Prostate gland (tissue), 2 donors: ENCODE results near the gene FBXL7.

Experiments
- POLR2A ChIP-seq: fragments of 450-650 bp; IDR thresholded peaks from one replicate; pipeline ENCODE4 v1.6.1; 2016; ENCODE audit warnings: antibody characterized with exemption, mild to moderate bottlenecking
- POLR2AphosphoS5 ChIP-seq: sonication (generic); formaldehyde crosslinking; IDR thresholded peaks from one replicate; pipeline ENCODE4 v1.6.1; 2017; ENCODE audit warnings: antibody characterized with exemption
- TF ChIP-seq, protein P1 (sequence below), 4 experiments: fragments of 200-600 bp in 2 of 4; fragments of 450-650 bp in 2 of 4; sonication (generic) in 2 of 4; IDR thresholded peaks; 1 replicate in 3 of 4; 2 replicates in 1 of 4; pipeline ENCODE4 v1.5.1; 2016 to 2019; ENCODE audit warnings: antibody characterized with exemption in 4 of 4, mild to moderate bottlenecking in 2 of 4, moderate library complexity in 2 of 4

- TF ChIP-seq, protein P1, sequence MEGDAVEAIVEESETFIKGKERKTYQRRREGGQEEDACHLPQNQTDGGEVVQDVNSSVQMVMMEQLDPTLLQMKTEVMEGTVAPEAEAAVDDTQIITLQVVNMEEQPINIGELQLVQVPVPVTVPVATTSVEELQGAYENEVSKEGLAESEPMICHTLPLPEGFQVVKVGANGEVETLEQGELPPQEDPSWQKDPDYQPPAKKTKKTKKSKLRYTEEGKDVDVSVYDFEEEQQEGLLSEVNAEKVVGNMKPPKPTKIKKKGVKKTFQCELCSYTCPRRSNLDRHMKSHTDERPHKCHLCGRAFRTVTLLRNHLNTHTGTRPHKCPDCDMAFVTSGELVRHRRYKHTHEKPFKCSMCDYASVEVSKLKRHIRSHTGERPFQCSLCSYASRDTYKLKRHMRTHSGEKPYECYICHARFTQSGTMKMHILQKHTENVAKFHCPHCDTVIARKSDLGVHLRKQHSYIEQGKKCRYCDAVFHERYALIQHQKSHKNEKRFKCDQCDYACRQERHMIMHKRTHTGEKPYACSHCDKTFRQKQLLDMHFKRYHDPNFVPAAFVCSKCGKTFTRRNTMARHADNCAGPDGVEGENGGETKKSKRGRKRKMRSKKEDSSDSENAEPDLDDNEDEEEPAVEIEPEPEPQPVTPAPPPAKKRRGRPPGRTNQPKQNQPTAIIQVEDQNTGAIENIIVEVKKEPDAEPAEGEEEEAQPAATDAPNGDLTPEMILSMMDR (IDR thresholded peaks at IDR 0.05): no peak
- TF ChIP-seq POLR2A (no peak), POLR2AphosphoS5 (no peak)
These were observed 51.1 kb downstream of the FBXL7 start for GRCh38 chr5:15551113-15551504.
